GM12878 (cell line): ENCODE measurements around the gene PRKAG2. TPM values are rescaled to one million over a fixed set of nuclear protein-coding genes. Genes with fewer than 3 reads are reported as not detected.

Source experiments
- ATAC-seq: fragments of 200-7000 bp; cut with Tn5 transposase; 3 replicates; pipeline ENCODE4 v1.9.1; 2020; ENCODE audit warnings: mild to moderate bottlenecking, moderate library complexity
- BruUV-seq: library from RNA; stranded (reverse); fragments of 400-500 nt; replicated peaks from 2 replicates; lab custom pipeline; 2021; lab: Mats Ljungman, UMichigan
- CTCF ChIA-PET: fragments of 300-600 bp; sonication (Branson Sonifier 250); formaldehyde crosslinking; extraction: SDS; loops from one replicate; lab custom pipeline; 2021; ENCODE audit warnings: inconsistent platforms; lab: Yijun Ruan, JAX
- POLR2A ChIA-PET: fragments of 350-600 bp; formaldehyde crosslinking; extraction: SDS; loops from one replicate; lab custom pipeline; 2021; ENCODE audit warnings: inconsistent platforms; lab: Charles Lee
- RAD21 ChIA-PET: fragments of 300-600 bp; sonication (Branson Sonifier 250); formaldehyde crosslinking; loops from one replicate; lab custom pipeline; 2023; ENCODE audit warnings: antibody characterized with exemption; ENCODE audit not compliant: unreplicated experiment; lab: Charles Lee
- SMC1A ChIA-PET: fragments of 300-600 bp; sonication (Branson Sonifier 250); formaldehyde crosslinking; loops from one replicate; lab custom pipeline; 2023; ENCODE audit not compliant: unreplicated experiment, uncharacterized antibody; lab: Charles Lee
- DNase-seq: peaks from one replicate; pipeline ENCODE4 v3.0.0-alpha.2; 2011; ENCODE audit warnings: low read depth, low spot score
- FAIRE-seq: peaks from 3 replicates; lab custom pipeline; 2011; peaks lifted over from hg19 to GRCh38; lab: Jason Lieb, UNC
- H2AFZ ChIP-seq: 2 replicates; pipeline ENCODE4 v1.6.0; 2011; ENCODE audit warnings: low read depth, low read length, control low read depth; ENCODE audit not compliant: control insufficient read depth
- H3K27ac ChIP-seq: 2 replicates; pipeline ENCODE4 v1.5.1; 2011; ENCODE audit warnings: control low read depth; ENCODE audit not compliant: control insufficient read depth, insufficient read depth
- H3K27me3 ChIP-seq, 2 experiments: replicated peaks in 1 of 2; 2 replicates each; pipeline versions ENCODE4 v1.6.0 to v1.6.1; 2011; ENCODE audit warnings: low read length in 1 of 2; ENCODE audit not compliant: control insufficient read depth in 2 of 2, insufficient read depth in 2 of 2
- H3K36me3 ChIP-seq, 2 experiments: 2 replicates each; pipeline ENCODE4 v1.5.1; 2011; ENCODE audit warnings: low read length in 1 of 2; ENCODE audit not compliant: control insufficient read depth in 2 of 2, insufficient read depth in 2 of 2
- H3K4me1 ChIP-seq: 2 replicates; pipeline ENCODE4 v1.6.1; 2011; ENCODE audit warnings: mild to moderate bottlenecking, low read length, moderate library complexity, mixed read lengths; ENCODE audit not compliant: control insufficient read depth, insufficient read depth
- H3K4me2 ChIP-seq: 2 replicates; pipeline ENCODE4 v1.6.0; 2011; ENCODE audit warnings: control low read depth; ENCODE audit not compliant: control insufficient read depth, insufficient read depth
- H3K4me3 ChIP-seq: fragments of 200-600 bp; sonication (generic); 2 replicates; pipeline ENCODE4 v1.5.1; 2016
- H3K79me2 ChIP-seq: 2 replicates; pipeline ENCODE4 v1.6.0; 2011; ENCODE audit warnings: low read length; ENCODE audit not compliant: control insufficient read depth, insufficient read depth
- H3K9ac ChIP-seq: 2 replicates; pipeline ENCODE4 v1.8.0; 2011; ENCODE audit warnings: low read length, control low read depth, mixed read lengths; ENCODE audit not compliant: control insufficient read depth, insufficient read depth
- H3K9me3 ChIP-seq: replicated peaks from 3 replicates; pipeline ENCODE4 v1.5.1; 2011; ENCODE audit warnings: mild to moderate bottlenecking, low read length; ENCODE audit not compliant: control insufficient read depth, insufficient read depth
- H4K20me1 ChIP-seq: 2 replicates; pipeline ENCODE4 v1.6.0; 2011; ENCODE audit not compliant: control insufficient read depth, insufficient read depth
- BCL11A ChIP-seq: IDR thresholded peaks from 2 replicates; pipeline ENCODE4 v1.6.1; 2011; ENCODE audit warnings: low read depth, low read length
- CBFB ChIP-seq: IDR thresholded peaks from 2 replicates; pipeline ENCODE4 v1.6.1; 2016; ENCODE audit warnings: antibody characterized with exemption, low read depth
- CEBPB ChIP-seq, 2 experiments: fragments of 150-350 bp in 1 of 2; IDR thresholded peaks; 2 replicates each; pipeline ENCODE4 v1.6.1; 2012 to 2014; ENCODE audit warnings: low read depth in 2 of 2, low read length in 2 of 2, borderline replicate concordance in 1 of 2, inconsistent platforms in 1 of 2
- E2F8 ChIP-seq: fragments of 450-650 bp; IDR thresholded peaks from 2 replicates; pipeline ENCODE4 v1.6.1; 2018; ENCODE audit warnings: mild to moderate bottlenecking, low read depth, moderate library complexity; ENCODE audit not compliant: partially characterized antibody
- ETV6 ChIP-seq, 2 experiments: fragments of 450-650 bp in 1 of 2; IDR thresholded peaks in 1 of 2; conservative IDR thresholded peaks in 1 of 2; 2 replicates each; pipeline ENCODE4 v1.6.1; 2014; ENCODE audit warnings: antibody characterized with exemption in 1 of 2, borderline replicate concordance in 1 of 2, low read depth in 1 of 2, mild to moderate bottlenecking in 1 of 2, moderate library complexity in 1 of 2
- EZH2 ChIP-seq: IDR thresholded peaks from 2 replicates; pipeline ENCODE4 v1.6.1; 2012; ENCODE audit warnings: low read depth, mild to moderate bottlenecking, control low read depth, inconsistent platforms, low read length, borderline replicate concordance; ENCODE audit not compliant: control insufficient read depth
- HDGF ChIP-seq: fragments of 450-650 bp; IDR thresholded peaks from 2 replicates; pipeline ENCODE4 v1.6.1; 2016; ENCODE audit warnings: antibody characterized with exemption
- IKZF2 ChIP-seq, 2 experiments: fragments of 450-650 bp; IDR thresholded peaks; 2 replicates each; pipeline ENCODE4 v1.6.1; 2017; ENCODE audit warnings: mild to moderate bottlenecking in 2 of 2, moderate library complexity in 2 of 2
- IRF4 ChIP-seq: IDR thresholded peaks from 2 replicates; pipeline ENCODE4 v1.6.1; 2011; ENCODE audit warnings: low read depth, low read length
- MYB ChIP-seq: fragments of 150-350 bp; IDR thresholded peaks from 2 replicates; pipeline ENCODE4 v1.6.1; 2014; ENCODE audit warnings: mild to moderate bottlenecking, low read depth, low read length, borderline replicate concordance
- PAX5 ChIP-seq: IDR thresholded peaks from 2 replicates; pipeline ENCODE4 v1.6.1; 2011; ENCODE audit warnings: low read depth, low read length, borderline replicate concordance
- POLR2A ChIP-seq: IDR thresholded peaks from 2 replicates; pipeline ENCODE4 v1.6.1; 2011; ENCODE audit warnings: low read depth, mild to moderate bottlenecking, low read length
- POLR2AphosphoS2 ChIP-seq: IDR thresholded peaks from 2 replicates; pipeline ENCODE4 v1.6.1; 2011; ENCODE audit warnings: low read depth, mild to moderate bottlenecking, low read length, improper control_type of control experiment, moderate library complexity
- POU2F2 ChIP-seq: IDR thresholded peaks from 3 replicates; pipeline ENCODE4 v1.6.1; 2011; ENCODE audit warnings: low read depth, mild to moderate bottlenecking, low read length, borderline replicate concordance
- SIX5 ChIP-seq: IDR thresholded peaks from 2 replicates; pipeline ENCODE4 v1.6.1; 2011; ENCODE audit warnings: mild to moderate bottlenecking, low read depth, low read length, moderate library complexity; ENCODE audit not compliant: severe bottlenecking
- SMAD5 ChIP-seq: IDR thresholded peaks from 2 replicates; pipeline ENCODE4 v1.6.1; 2016; ENCODE audit warnings: antibody characterized with exemption, low read depth
- SREBF2 ChIP-seq: IDR thresholded peaks from 2 replicates; pipeline ENCODE4 v1.6.1; 2012; ENCODE audit warnings: mild to moderate bottlenecking, low read length
- WGBS: methylation state at CpG from one replicate; pipeline ENCODE4 v1.1.6; 2016; ENCODE audit warnings: low lambda C conversion rate; ENCODE audit not compliant: insufficient replicate concordance, insufficient coverage; ENCODE audit errors: missing lambda C conversion rate; 5-methylcytosine and 5-hydroxymethylcytosine counted together
- in situ Hi-C: fragments of 300-500 bp; cut with MboI; formaldehyde crosslinking; loops from 9 replicates; pipeline ENCODE4 v1.14.3; 2018; ENCODE audit warnings: mixed read lengths
- intact Hi-C: fragments of 100-400 bp; cut with micrococcal nuclease; formaldehyde crosslinking; loops from one replicate; pipeline ENCODE4 v1.14.2; 2022; ENCODE audit not compliant: unreplicated experiment
- polyA plus RNA-seq, 11 experiments: library from polyadenylated mRNA; depleted of rRNA in 4 of 11; unstranded in 6 of 11; stranded (reverse) in 5 of 11; fragments of >200 nt; fragmentation: Nextera tagmentation in 4 of 11; fragmentation: Illumina TruSeq in 1 of 11; extraction: Ambion mirVana in 4 of 11; extraction: Trizol in 1 of 11; gene quantifications; 1 replicate in 1 of 11; 2 replicates in 10 of 11; pipeline versions ENCODE4 v1.2.1 to v1.2.3, GENCODE V29; 2011 to 2016; ENCODE audit warnings: inconsistent platforms in 2 of 11, missing spikeins in 2 of 11, low read depth in 1 of 11
- total RNA-seq, 4 experiments: library from RNA; depleted of rRNA in 3 of 4; stranded (reverse); fragments of >200 nt in 3 of 4; fragmentation: Illumina TruSeq in 1 of 4; extraction: Trizol in 1 of 4; gene quantifications; 2 replicates each; pipeline versions ENCODE4 v1.2.1 to v1.2.3, GENCODE V29; 2013 to 2021

PRKAG2 gene
- total and polyA plus RNA-seq, 10 of the 15 experiments (the other 5 are each of a cell fraction or from before 2014, with no cell fraction given) = 3.4 to 8.9 (median 6.8) TPM

- Histone ChIP-seq H4K20me1 (no peaks in the 10 kb centered on the region), H3K27me3 (no peaks in the 10 kb centered on the region; a peak in 1 of 4 replicates), H2AFZ (no peak overlapping the region), H3K4me1 (no peaks in the 10 kb centered on the region), H3K4me3 (no peak overlapping the region), H3K36me3 (no peaks in the 10 kb centered on the region), H3K9ac (no peak overlapping the region), H3K27ac (no peak overlapping the region), H3K9me3 (peaks cover under 1% of the 10 kb centered on the region; the same call in 1 of the 3 replicates), H3K4me2 (no peak overlapping the region), H3K79me2 (no peaks in the 10 kb centered on the region)
- no peak for TF ChIP-seq ETV6 (conservative IDR thresholded peaks at IDR 0.05 in 1 of 2, IDR thresholded peaks at IDR 0.05 in 1 of 2; ENCODE audit: borderline replicate concordance in 1 of 2, low read depth in 1 of 2)
- no peak for TF ChIP-seq EZH2
- no peak for TF ChIP-seq PAX5
- TF ChIP-seq IKZF2 (IDR thresholded peaks at IDR 0.05) = no peak
- no TSS peak for BruUV-seq
- whole genome bisulfite sequencing = 68% methylated on average over 4 of the region's 4 CpGs
- RAD21 ChIA-PET = no interaction called here
- ATAC-seq = no peak
- SMC1A ChIA-PET = no interaction called here
- FAIRE-seq = no peak
- in situ Hi-C loops (no loop called here), intact Hi-C loops (no loop called here)
- CTCF ChIA-PET = interaction anchor here (0.9 kb wide), 1 partner anchor 17 kb away, joined by 3 read pairs; no protein-coding TSS in a partner anchor
- no peak for DNase-seq
- POLR2A ChIA-PET = no interaction called here
Measured at GRCh38 chr7:151650161-151650560, 226.8 kb downstream of the PRKAG2 start.

GRCh38 chr7:151648429-151648828 lies 228.5 kb downstream of the PRKAG2 start:
- BruUV-seq = no TSS peak
- ChIA-PET SMC1A (no interaction called here), RAD21 (no interaction called here), POLR2A (no interaction called here), CTCF (interaction anchor here (0.7 to 0.9 kb wide), 2 partner anchors 87 to 210 kb away, joined by 3 read pairs; no protein-coding TSS in a partner anchor)
- no peak overlapping the region for H3K4me3 ChIP-seq
- DNase-seq = no peak
- intact Hi-C loops = no loop called here
- H3K4me1 ChIP-seq = no peaks in the 10 kb centered on the region
- H3K27ac ChIP-seq = no peak overlapping the region
- ATAC-seq = no peak
- no peaks in the 10 kb centered on the region for H4K20me1 ChIP-seq
- H3K36me3 ChIP-seq = no peaks in the 10 kb centered on the region
- H3K9me3 ChIP-seq = peaks cover 2% of the 10 kb centered on the region; the same call in 2 of the 3 replicates
- WGBS = 49% methylated on average over 6 of the region's 6 CpGs
- H2AFZ ChIP-seq = no peak overlapping the region
- no peaks in the 10 kb centered on the region for H3K79me2 ChIP-seq
- H3K9ac ChIP-seq = no peak overlapping the region
- no peaks in the 10 kb centered on the region; a peak in 1 of 4 replicates for H3K27me3 ChIP-seq
- in situ Hi-C loops = no loop called here
- no peak for FAIRE-seq
- H3K4me2 ChIP-seq = no peak overlapping the region
- TF ChIP-seq POLR2AphosphoS2 = no peak
- TF ChIP-seq BCL11A = no peak
- TF ChIP-seq MYB = no peak
- no peak for TF ChIP-seq POLR2A
- TF ChIP-seq SREBF2 = no peak
- no peak for TF ChIP-seq HDGF
- no peak for TF ChIP-seq POU2F2
- no peak for TF ChIP-seq CEBPB (IDR thresholded peaks at IDR 0.05; ENCODE audit: borderline replicate concordance in 1 of 2, low read depth in 2 of 2, low read length in 2 of 2)
- TF ChIP-seq E2F8 = no peak
- TF ChIP-seq SMAD5 = no peak
- TF ChIP-seq IRF4 = no peak
- no peak for TF ChIP-seq SIX5
- no peak for TF ChIP-seq CBFB
